OCI-M2 (cell line): ENCODE data around the gene TMEM50A.
"Not testable (repeated sequence)": the region's sequence is repeated elsewhere in the genome, so short reads cannot be mapped to it uniquely, and the experiment has no call there.

Experiments
- DNase-seq: peaks from one replicate; lab custom pipeline; 2025; ENCODE audit not compliant: unreplicated experiment; lab: John Stamatoyannopoulos, UW

Gene TMEM50A

DNA sequence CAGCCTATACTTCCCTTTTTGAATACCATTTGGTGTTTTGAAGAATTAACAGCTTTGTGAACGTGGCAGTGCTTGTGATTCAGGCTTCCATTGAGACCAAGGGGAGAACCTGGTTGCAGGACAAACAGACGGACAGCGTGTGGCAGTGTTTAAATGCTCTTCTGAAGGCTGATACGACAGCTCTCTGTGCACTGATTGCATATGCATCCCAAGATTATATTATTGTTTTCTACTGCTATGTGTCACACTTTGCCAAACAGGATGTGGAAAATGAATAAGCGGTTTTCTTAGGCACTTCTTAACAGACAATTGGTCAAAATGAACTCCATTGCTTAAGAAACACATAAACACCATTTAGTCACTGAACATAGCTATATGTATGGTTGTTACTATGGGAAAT lies 8.2 kb upstream of the TMEM50A start:
- not testable (repeated sequence) for DNase-seq

DNA sequence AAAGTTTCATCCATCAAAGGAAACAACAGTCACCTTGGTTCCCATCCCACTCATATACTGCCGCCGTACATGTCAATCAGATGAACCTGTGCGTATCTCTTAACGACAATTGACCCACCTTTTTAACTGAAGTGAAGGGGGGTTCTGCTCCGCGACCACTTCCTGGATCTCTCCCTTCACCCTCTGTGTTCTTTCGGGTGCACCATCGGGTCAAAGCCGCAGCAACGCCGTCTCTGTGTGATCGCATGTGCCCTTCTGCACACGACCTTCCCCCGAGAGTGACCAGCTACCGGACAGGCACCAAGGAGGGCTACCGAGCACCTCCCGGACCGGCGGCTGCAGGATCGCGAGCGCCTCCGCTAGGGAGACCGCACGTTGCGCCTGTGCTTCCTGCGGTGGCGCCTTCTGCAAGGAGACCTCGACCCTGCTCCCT lies 1.2 kb upstream of the TMEM50A start:
- not testable (repeated sequence) for DNase-seq

DNA sequence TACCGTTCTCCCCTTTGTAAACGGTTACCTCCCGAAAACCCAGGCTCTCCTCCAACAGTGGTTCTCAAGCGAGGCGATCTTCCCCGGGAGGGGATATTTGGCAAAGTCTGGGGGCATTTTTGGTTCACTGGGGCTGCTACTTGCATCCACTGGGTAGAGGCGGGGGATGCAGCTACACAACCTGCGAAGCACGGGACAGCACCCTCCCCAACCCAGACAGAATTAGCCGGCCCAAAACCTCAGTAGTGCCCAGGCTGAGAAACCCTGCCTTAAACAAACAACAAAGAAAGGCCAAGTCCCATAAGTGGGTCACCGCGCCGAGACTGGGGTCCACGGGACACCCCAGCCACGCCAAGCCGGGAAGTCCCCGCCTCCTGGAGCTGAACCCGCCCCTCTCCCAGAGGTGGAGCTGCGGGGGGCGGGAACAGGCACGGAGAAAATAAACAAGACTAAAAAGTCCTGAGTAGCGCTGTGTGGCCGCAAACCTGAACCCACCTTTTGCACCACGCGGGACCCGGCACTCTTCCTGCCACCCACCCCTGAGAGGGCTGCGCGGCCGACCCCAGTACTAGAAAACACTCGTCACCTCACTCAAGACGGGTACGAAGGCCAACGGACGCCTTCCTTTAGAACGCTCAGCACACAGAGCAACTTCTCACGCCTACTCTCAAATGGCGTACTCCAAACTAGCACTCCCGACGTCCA lies 499 bp upstream of the TMEM50A start:
- DNase-seq: not testable (repeated sequence)

DNA sequence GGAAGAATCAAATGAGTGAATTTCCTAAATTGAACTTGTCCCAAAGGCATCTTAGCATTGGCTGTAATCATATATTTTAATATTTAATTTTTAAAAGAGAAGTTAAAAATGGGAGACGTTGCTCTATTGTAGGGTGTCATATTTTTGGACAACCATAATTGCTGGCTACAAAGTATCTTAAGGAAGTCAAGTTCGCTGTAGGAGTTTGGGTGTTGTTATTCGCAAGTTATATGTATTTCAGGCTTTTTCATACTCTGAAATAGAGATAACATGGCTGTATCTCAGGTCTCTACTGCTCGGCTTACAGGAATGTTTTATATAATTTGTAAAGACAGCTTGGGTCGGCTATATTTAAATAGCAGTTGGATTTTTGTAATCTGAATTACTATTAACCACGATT lies 852 bp downstream of the TMEM50A start:
- no peak for DNase-seq

DNA sequence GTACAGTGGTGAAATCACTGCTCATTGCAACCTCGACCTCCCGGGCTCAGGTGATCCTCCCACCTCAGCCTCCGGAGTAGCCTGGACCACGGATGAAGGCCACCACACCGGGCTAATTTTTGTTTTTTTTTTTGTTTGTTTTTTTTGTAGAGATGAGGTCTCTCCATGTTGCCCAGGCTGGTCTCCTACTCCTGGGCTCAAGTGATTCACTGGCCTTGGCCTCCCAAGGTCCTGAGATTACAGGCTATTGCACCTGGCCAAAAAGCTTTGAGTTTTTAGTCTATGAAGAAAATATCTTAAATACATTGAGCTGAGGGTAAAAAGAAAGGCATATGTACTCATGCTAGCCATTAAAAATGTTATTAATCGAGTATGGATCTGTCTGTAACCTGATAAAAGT lies 3.6 kb downstream of the TMEM50A start:
- no peak for DNase-seq

DNA sequence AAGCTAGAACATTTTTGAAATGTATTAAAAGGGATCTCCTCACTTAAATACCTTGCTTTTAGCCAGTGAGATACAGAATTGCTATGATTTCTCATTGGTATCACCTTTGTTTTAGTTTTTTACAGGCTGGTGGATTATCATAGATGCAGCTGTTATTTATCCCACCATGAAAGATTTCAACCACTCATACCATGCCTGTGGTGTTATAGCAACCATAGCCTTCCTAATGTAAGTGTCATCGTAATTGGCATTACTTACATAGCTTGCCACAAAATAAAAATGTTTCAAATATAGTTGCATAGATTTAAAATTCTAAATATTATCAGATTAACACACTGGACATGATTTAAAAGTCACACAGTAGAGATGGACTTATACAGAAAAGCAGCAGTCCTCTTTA lies 4.7 kb downstream of the TMEM50A start:
- no peak for DNase-seq

DNA sequence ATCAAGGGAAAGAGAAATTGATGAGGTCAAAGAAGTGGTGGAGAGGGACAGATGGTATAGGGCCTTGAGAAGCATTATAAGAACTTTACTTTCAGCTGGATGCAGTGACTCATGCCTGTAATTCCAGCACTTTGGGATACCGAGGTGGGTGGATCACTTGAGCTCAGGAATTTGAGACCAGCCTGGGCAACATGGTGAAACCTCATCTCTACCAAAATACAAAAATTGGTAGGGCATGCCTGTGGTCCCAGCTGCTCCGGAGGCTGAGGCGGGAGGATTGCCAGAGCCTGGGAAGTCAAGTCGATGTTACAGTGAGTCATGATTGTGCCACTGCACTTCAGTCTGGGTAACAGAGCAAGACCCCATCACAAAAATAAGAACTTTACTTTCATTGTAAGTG lies 5.7 kb downstream of the TMEM50A start:
- DNase-seq: no peak

DNA sequence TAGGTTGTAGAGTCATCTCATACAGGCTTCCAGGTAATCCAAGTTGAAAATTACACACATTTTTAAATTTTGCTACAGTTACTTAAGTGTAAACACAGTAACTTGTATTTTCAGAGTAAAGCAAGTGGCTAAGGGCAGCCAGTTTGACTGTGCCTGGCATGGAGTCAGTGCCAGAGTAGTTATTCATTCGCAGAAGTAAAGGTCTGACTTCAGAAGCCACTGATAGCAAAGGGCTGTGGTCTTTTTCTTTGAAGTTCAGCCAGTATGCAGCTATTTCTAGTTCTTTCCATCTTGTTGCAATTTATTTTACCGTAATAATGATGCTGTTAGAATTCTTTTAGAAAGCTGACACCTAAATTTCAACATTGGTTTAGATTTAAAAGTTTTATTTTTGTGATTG lies 9.4 kb downstream of the TMEM50A start:
- DNase-seq: no peak

DNA sequence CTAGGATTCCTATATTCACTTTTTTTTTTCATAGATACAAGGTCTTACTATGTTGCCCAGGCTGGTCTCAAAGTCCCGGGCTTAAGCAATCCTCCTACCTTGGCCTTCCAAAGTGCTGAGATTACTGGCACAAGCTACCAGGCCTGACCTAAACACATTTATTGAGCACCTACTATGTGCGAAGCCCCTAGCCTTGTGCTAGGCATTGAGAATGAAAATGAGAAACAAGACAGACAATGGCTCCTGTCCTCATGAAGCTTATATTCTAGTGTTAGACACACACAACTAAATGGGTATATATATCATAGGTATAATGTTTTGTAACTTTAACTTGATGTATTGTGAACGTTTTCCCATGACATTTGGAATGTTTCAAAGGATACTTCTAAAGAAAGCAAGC lies 11.5 kb downstream of the TMEM50A start:
- no peak for DNase-seq

DNA sequence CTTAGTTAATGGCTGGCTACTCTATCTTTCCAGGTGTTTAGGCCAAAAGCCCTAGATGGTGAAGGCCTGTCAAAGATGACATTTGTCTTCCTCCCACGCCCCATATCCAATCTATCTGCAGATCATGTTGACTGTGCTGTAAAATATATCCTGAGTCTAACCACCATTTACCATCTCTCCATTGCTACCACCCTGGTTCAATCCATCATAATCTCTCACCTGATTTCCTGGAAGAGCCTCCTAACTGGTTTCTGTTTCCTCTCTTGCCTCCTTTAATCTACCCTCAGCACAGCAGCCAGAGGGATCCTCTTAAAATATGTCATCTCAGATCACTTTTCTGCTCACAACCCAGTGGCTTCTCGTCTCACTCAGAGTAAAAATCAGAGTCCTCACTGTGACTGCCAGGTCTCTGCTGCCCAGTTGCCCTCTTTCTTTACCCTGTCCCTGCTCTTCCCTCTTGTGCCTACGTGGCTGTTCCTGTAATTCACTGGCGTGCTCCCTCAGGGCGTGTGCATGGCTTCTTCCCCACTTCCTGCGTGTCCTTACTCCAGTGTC lies 17.8 kb downstream of the TMEM50A start:
- DNase-seq: no peak

DNA sequence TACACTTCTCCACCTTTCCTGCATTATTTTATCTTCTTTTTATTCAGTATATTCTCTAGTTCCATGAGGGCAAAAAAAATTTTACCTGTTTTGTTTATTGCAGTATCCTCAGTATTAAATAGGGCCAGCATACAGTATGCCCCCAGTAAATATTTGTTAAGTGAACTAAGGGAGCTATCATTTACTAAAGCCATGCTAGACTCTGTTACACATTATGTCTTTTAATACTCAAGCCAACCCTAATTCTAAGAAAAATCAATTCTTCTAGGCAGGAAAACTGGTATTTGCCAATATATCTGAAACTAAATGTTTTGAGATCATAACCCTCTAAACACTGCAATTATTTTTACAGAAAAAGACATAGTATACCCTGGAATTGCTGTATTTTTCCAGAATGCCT lies 18.3 kb downstream of the TMEM50A start:
- DNase-seq: no peak

DNA sequence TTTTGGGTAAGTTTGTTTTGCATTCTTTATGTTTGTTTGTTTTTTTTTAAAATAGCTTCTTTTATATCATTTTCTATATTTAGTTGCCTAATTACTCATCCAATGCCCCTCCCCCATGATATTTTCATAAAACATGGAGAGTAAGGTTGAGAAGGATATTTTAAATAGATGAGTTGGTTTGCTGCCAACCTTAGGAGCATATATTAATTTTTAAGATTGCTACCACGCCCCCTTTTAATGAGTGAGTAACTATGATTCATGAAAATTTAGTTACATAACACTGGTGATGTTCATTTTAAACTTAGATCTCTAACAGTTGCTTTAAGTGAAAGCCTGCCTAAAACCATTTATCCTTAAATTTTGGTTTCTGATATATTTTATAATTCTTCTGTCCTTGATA lies 18.7 kb downstream of the TMEM50A start:
- no peak for DNase-seq

DNA sequence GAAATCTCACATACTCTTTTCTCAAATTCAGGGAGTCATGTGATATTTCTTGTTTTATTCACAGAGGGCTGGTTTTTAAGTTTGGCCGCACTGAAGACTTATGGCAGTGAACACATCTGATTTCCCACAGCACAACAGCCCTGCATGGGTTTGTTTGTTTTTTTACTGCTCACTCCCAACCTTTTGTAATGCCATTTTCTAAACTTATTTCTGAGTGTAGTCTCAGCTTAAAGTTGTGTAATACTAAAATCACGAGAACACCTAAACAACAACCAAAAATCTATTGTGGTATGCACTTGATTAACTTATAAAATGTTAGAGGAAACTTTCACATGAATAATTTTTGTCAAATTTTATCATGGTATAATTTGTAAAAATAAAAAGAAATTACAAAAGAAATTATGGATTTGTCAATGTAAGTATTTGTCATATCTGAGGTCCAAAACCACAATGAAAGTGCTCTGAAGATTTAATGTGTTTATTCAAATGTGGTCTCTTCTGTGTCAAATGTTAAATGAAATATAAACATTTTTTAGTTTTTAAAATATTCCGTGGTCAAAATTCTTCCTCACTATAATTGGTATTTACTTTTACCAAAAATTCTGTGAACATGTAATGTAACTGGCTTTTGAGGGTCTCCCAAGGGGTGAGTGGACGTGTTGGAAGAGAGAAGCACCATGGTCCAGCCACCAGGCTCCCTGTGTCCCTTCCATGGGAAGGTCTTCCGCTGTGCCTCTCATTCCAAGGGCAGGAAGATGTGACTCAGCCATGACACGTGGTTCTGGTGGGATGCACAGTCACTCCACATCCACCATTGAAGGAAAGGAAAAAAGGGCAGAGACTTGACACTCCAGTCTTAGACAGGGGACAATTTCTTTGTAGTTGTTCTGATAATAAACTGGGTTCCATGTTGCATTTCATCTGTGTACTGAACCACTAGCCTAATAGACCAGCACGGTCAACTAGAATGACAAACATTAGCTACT lies 22.8 kb downstream of the TMEM50A start:
- DNase-seq: no peak

DNA sequence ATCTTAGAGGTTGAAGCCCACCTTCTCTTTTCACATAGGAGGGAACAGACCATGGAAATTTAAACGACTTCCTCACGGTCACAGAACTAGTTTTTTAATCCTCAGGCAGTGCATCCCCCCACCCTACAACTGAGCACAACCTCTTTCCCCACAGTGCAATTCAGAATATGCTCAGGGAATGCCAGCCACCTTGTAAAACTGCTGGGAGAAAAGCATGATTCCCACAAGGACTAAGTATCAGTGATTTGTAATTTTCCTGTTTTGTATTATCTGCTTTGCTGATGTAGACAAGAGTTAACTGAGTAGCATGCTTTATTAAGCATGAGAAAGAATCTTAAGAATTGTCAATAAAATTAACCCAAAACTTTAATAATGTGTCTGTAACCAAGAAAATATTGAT lies 23.8 kb downstream of the TMEM50A start:
- DNase-seq: no peak

DNA sequence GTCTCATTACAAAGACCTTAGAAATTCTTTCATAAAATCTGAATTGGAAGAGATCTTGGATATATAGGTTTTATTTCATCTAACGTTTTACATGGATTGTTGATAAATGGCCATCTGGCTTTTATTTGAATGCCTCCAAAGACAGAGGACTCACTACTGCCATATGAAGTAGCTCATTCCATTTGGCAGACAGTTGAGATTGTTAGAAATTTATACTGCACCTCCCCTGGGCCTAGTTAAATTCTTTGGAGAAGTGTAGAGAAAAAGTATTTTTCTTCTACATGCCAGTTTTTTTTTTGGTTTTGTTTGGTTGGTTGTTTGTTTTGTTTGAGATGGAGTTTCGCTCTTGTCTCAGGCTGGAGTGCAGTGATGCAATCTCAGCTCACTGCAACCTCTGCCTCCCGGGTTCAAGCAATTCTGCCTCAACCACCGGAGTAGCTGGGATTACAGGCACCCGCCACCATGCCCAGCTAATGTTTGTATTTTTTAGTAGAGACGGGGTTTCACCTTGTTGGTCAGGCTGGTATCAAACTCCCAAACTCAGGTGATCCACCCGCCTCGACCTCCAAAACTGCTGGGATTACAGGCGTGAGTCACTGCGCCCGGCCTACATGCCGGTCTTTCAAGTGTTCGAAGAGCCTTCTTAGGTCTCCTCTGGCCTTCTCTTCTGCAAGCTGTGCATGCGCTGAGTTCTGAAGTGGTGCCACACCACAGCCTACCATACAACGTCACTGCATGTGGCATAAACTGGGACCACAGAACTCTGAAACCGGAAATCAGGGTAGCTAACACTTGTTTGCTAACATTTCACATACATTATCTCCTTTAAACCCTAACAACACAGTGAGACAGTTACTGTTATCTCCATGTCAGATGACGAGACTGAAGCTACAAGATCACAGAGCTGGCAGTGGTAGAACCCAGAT lies 24.8 kb downstream of the TMEM50A start:
- not testable (repeated sequence) for DNase-seq

DNA sequence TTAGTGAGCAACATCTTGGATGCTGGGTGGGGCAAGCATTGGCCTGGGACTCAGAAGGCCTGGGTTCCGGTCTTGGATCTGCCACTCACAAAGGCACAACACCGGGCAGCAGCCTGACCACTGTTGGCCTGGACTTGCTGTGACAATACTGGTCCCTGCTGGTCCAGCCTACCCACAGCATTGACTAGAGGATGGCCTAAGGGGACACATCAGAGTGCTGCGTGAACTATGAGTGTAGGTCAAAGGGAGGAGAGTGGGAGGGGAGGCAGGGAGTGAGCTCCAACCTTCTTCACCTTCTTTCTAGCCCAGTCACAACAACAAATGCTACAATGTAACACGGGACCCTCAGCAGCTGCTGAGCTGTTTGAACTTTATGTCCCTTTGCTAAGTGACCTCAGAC lies 31.1 kb downstream of the TMEM50A start:
- no peak for DNase-seq

DNA sequence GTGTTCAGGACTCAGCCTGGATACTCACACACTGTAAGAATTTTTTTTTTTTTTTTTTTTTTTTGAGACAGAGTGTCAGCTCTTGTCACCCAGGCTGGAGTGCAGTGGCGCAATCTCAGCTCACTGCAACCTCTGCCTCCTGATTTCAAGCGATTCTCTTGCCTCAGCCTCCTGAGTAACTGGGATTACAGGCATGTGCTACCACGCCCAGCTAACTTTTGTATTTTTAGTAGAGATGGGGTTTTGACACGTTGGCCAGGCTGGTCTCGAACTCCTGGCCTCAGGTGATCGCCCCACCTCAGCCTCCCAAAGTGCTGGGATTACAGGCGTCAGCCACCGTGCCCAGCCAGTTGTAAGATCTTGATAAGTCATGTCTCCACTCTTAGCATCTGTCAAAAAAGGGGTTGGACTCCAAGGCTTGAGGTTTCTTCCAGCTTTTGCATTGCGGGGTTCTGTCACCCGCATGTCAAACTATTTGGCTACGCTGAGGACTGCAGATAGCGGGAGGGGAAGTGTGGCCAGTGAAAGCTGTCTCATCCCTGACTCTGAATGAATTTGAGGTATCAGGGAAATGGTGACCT lies 31.6 kb downstream of the TMEM50A start:
- not testable (repeated sequence) for DNase-seq

DNA sequence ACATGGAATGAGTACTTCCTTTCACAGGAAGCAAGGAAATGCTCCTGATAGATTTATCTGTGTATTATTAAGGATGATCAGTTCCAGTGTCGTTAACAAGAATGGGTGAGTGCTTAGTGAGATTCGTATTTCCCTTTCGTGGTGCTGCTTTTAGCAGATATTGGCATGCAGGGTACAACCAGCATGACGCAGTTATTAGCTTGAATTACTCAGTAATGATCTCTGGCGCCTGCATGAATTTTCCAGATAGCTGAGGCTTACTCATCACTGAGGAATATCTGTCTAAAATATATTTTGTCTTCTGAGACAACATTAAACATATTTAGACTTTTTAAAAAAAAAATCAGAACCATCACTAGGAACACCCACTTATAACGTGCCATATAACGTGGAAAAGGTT lies 33.6 kb downstream of the TMEM50A start:
- DNase-seq: not testable (repeated sequence)

DNA sequence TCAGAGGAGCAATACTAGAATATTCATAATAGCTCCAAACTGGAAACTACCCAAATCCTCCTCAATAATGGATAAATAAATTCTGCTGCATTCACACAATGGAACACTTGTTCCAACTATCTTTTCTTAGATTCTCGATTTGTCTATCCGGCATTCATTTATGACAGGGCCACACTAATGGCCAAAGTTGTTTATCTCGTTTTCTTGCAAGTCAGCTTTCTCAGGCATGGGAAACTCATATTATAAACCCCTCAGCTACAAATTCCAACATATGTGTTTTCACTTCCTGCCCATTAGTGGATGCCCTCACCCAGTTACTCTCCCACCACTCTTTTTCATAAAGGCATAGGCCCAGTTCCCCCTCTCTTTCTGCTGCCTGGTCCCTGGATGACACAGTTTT lies 40.2 kb downstream of the TMEM50A start:
- DNase-seq: not testable (repeated sequence)

DNA sequence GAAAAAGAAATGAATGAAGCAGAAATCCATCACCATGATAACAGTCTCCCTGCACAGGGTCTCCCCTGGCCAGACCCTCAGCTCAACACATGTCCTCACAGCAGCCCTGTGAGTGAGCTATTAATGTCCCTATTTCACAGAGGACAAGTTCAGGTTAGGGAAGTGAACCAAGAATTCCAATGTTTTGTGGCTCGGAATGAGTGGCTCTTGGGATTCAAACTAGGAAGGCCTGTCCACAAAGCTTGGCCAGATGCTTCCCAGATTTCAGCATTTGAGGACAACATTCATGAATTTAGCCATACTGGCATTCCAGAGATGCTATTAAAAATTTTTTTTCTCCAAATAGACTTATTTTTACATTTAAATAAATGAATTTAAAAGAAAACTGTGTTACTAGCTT lies 44.4 kb downstream of the TMEM50A start:
- DNase-seq: not testable (repeated sequence)
